Ureter (tissue), 1 donor: ENCODE measurements around the gene C19orf73. TPM values are rescaled to one million over a fixed set of nuclear protein-coding genes. Genes with fewer than 3 reads are reported as not detected.
"Not testable (repeated sequence)": the region's sequence is repeated elsewhere in the genome, so short reads cannot be mapped to it uniquely, and the experiment has no call there.

ENCODE experiments used
- DNase-seq: peaks from one replicate; pipeline ENCODE4 v3.0.0-alpha.2; 2020; ENCODE audit warnings: low spot score
- total RNA-seq: library from RNA; stranded (reverse); gene quantifications from one replicate; pipeline ENCODE4 v1.2.4, GENCODE V29; 2023
- donor health status: DM: yes; HTN: yes; CAD: no.

C19orf73 gene
- total RNA-seq, 1 donor from 2014 or later: 2.4 TPM

DNA sequence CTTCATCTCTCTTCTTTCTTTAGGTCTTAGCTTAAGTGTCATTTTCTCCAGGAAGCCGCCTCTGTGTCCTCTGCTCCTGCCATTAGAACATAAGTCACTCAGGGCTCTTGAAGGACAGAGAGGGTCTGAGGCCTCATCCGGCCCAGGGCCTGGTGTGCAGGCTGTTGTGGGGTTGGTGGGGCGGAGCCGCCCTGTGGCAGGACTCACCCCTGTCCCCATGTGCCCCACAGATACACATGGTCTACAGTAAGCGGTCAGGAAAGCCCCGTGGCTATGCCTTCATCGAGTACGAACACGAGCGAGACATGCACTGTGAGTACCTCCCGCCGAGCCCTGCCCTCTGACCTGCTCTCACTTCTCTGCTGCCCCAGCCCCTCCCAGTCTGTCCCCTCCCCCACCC, 17.8 kb downstream of the C19orf73 start:
- DNase-seq: no peak

DNA sequence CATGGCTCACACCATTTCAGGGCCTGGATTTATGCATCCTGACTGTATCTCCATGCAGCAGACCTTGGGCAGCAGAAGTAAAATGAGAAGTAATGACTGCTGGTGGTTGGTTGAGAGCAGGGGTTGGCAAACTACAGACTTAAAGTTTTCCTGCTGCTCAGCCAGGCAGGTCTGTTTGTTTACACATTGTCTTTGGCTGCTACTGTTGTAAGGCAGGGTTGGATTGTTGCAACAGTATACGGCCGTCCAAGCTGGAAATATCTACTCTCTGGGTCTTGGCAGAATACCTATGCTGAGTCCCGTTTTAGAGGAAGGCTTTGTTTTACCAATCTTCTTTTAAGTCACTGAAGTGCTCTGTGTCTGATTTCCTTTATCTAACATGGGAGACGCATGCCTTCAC, 20.1 kb downstream of the C19orf73 start:
- no peak for DNase-seq

DNA sequence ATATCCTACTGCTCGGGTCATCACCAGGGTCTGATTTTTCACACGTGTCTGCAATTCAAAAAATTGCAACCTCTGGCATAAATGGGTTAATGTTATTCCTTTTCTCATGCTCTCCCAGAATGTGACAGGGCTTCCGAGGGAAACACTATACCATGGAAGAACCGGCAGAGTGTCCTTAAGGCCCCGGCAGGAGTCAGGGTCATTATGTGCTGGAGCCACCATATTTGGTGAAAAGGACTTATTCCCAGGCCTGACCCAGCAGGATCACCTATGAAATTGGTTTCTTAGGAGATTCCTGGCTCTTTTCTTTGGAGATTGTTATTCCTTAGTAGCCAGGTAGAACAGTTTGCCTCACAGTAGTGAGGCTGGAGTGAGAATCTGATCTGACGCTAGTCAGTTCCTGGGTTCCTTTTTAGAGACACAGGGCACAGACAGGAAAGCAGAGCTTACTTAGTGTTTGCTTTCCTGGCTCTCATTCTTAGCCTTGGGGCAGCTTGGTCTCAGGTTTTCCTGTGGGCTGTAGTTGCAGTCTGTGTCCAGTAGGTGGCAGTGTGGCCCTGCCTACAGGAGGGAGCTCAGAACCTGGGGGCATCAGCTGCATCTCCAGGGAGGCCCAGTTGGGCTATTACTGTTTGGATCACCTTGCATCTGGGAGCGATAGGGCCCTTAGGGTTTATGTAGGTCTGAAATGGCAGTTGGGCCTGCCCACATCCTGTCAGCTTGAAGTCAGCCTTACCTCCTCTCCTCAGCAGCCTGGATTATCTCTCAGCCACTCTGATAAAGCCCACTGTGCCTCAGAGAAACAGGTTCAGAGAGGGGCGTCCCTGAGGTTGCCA, 21.3 kb downstream of the C19orf73 start:
- peak; percentile 75 for DNase-seq

DNA sequence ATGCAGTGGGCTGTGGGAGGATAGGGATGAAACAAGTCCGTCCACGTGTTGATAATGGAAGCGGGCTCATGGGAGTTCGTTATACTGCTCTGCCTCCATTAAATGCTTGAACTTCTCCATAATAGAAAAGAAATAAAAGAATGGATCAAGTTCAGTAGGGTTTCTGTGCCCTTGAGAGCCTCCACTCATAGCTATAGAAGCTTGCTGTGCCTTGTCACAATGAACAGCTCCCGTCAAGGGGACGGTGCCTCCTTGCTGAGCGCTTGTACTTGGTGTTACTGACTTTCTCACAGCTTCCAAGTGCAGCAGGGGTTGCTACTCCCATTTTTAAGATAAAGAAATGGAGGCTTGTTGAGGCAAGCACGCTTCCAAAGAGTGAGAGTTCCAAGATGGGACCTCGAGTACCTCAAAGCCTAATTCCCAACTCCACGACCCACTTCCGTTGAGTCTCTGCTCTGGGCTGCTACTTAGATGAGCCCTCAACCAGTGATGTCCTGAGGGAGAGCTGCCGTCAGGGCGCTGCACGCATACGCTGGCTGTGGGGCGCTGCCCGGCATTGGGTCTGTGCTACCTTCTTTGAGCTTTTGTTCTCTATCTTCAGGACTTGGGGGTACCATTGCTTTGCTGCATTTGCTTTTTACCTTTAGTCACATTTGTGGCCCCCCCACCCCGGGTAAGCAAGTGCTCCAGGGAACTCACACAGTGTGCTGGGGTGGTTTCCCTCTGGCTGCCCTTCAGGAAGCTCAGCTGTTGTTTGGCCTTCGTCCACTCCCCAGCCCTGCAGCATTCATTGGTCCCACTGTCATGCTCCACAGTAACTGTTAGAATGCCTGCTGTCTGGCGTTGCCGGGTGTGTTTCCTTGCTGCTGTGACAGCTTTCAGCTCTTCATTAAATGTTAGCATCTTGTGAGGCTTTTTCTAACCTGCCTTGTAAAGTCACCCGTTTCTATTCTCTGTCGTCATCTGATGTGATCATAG, 24.1 kb downstream of the C19orf73 start:
- DNase-seq: no peak

DNA sequence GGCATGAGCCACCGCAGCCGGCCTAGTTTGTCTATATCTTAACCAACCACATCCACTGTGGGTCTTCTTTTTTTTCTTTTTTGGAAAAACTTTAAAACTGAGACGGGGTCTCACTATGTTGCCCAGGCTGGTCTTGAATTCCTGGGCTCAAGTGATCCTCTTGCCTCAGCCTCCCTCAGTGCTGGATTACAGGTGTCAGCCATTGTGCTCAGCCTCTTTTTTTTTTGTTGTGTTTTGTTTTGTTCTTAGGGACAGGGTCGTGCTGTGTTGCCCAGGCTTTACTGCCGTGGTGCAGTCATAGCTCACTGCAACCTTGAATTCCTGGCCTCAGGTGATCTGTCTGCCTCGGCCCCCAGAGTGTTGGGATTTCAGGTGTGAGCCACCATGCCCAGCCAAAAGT, 26.3 kb downstream of the C19orf73 start:
- DNase-seq: no peak

DNA sequence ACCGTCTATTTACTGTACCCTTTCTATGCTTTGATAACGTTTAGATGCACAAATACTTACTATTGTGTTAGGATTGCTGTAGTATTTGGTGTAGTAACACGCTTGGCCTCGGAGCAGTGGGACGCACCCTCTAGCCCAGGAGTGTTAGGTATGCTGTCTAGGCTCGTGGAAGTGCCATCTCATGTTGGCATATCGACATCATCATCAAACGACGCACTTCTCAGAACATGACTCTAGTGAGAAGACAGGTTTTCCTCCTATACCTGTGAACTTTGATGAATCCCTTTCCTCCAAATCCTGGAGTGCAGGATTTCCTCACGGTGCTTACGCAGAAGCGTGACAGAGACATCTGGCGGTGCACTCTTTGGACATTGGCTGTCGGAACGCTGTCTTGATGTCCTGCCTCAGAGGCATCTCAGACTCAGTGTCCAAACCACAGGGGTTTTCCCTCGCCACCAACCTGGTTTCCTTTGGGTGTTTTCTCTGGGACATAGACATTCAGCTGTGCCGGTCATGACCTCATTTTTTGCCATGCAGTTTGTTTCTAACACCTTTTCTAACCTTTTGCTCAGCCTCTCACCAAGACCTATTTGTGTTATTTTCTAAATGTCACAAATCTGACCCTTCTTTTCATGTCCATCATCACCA, 27.4 kb downstream of the C19orf73 start:
- no peak for DNase-seq

DNA sequence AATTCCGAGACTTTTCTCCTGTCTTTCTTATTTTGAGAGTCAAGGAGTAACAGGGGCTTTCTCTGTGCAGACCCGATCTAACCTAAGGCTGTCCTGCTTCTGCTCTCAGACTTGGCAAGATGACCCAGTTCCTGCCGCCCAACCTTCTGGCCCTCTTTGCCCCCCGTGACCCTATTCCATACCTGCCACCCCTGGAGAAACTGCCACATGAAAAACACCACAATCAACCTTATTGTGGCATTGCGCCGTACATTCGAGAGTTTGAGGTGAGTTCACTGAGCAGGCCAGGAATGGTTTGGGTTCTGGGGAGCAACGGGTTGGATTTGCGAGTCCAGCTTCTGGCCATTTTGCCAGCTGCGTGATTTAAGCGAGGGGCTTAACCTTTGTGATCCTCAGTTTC, 32.6 kb downstream of the C19orf73 start:
- DNase-seq: no peak

DNA sequence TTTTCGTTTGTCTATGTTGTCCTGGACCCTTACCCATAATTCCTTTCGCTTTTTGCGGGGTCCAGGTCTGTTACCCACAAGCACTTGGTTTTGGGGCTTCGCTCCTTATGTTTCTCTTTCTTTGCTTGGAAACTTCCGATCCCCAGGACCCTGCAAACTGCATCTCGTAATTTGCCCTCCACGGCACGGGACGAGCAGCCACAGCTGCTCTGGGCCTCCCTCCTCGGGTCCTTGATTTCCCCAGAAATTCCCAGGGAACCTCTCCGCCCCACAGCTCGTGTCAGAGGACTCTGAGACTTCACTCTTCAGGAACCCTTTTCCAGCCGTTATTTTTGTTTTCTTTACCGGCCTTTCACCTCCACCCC, 33.1 kb downstream of the C19orf73 start:
- DNase-seq: no peak

DNA sequence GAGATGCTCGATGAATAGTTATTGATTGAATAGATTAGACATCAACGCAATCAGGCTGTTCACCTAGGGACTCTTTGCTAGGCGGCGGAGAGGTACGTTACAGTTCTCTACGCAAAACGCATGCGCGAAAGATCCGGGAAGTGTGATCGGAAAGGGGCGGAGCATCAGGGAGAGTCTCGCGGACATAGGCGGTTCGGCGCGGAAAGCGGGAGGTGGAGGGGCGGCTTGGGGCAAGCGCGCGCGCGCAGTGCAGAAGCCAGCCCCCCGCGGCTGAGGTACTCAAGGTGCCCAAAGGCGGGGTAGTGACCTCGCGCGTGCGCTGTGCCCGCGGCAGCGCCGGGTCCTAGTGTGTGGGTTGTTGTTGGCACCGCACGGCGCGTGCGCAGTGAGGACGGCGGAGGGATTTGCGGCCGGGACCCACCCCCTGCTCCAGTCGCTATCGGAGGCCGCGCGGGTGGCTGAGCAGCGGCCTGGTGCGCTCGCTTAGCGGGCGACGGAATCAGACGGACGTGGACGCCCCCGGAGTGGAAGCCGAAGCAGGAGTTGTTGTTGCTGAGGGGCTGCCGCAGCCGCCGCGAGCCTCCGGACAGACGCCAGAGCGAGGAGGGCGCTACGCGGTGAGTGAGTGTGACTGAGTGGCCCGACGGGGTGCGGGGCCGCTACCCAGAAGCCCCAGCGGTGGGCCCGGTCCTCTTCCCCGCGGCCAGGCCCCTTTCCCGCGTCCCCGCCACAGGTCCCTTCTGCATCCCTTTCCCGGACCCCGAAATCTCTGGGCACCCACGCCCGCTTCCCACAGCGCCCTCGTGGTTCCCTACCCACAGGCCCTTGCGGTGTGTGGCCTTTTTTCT, 33.7 kb downstream of the C19orf73 start, which contains the start of gene SNRNP70:
SNRNP70 (plus strand) TSS at position 432 of the 848 bp plus-strand sequence. CDS start 964 bp downstream, outside the sequence.
- peak; percentile 99 for DNase-seq

DNA sequence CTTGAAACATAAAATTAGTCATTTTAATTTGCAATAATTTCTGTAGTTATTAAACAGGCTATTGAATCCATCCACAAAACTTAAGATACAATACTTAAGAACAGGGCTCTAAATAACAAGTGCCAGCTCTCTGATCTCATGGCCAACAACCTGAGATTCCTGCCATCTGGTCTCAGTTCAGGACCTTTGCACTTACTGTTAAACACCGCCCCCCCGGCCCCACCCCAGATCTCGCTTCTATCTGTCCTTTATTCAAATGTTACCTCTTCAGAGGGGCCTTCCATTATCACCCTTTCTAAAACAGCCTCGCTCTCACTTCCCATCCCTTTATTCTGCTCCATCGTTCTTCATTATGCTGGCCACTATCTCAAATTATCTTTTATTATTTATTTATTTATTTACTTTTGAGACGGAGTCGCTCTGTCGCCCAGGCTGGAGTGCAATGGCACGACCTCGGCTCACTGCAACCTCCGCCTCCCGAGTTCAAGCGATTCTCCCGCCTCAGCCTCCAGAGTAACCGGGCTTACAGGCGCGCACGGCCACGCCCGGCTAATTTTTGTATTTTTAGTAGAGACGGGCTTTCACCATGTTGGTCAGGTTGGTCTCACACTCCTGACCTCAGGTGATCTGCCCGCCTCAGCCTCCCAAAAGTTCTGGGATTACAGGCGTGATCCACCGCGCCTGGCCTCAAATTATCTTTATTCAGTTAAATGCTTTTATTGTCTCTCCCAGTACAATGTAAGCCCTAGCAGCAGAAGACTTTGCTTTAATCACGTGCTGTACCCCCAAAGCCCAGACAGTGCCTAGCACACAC, 34.5 kb downstream of the C19orf73 start:
- DNase-seq: no peak

DNA sequence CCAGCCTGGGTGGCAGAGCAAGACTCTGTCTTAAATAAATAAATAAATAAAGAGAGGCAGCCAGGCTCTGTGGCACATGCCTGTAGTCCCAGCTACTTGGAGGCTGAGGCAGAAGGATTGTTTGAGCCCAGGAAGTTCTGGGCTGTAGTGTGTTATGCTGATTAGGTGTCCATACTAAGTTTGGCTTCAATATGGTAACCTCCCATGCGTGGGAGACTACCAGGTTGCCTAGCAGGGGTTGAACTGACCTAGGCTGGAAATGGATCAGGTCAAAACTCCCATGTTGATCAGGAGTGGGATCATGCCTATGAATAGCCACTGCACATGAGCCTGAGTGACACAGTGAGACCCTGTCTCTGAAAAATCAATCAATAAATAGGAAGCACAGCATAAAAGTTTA, 37.7 kb downstream of the C19orf73 start:
- DNase-seq: no peak

DNA sequence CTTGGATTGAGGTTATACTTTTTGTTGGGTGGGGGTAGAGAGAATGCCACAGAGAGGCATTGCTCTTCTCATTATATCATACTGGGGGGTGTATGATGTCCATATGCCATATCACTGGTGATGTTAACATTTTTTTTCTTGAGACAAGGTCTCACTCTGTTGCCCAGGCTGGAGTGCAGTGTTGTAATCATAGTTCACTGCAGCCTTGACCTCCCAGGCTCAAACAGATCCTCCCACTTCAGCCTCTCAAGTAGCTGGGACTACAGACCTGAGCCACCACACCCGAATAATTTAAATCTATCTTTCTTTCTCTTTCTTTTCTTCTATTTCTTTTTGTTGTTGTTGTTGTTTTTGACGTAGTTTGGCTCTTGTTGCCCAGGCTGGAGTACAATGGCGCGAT, 38.6 kb downstream of the C19orf73 start:
- DNase-seq: no peak

DNA sequence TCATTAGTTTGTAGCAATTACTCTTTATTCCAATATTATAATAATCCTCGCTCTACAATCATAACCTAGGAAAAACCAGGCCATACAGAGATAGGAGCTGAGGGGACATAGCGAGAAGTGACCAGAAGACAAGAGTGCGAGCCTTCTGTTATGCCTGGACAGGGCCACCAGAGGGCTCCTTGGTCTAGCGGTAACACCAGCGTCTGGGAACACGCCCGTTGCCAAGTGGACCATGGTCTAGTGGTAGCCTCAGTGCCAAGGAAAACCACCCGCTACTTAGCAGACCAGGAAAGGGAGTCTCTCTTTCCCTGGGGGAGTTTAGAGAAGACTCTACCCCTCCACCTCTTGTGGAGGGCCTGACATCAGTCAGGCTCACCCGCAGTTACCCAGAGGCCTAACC, 44.1 kb downstream of the C19orf73 start:
- DNase-seq: not testable (repeated sequence)

DNA sequence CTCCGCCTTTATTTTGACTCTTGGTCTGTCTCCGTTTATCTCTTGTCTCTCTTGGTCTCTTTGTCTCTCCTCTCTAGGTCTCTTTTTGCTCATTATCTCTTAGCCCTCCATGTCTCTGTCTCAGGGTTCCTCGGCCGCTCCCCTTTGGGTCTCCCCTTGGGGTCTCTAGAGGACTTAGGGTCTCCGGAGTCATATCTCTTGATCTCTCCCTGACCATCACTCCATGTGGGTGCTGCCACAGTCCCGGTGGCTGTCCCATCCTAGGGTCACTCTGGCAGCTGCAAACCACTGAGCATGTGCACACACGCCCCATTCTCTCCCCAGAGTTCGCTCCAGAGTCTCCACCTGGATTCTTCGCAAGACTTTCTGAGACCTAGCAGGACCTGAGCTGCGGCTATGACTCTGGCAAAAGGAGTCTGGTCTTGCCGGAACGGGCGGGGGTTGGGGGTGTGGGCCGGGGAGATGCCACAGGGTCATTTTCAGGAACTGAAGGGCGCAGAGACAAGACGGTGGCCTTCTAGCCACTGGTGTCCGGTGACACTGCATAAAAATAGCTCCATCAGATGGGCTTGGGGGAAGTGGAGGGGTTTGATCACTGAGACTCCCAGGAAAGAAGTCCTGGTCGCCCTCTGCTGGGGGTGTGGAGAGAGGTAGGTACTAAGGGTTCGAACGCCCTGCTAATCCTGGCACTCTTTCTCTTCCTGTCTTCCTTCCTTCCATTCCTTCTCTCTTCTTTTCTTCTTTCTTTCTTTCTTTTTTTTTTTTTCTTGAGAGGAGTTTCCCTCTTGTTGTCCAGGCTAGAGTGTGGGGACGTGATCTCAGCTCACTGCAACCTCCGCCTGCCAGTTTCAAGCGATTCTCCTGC, 45.2 kb downstream of the C19orf73 start:
- DNase-seq: no peak

DNA sequence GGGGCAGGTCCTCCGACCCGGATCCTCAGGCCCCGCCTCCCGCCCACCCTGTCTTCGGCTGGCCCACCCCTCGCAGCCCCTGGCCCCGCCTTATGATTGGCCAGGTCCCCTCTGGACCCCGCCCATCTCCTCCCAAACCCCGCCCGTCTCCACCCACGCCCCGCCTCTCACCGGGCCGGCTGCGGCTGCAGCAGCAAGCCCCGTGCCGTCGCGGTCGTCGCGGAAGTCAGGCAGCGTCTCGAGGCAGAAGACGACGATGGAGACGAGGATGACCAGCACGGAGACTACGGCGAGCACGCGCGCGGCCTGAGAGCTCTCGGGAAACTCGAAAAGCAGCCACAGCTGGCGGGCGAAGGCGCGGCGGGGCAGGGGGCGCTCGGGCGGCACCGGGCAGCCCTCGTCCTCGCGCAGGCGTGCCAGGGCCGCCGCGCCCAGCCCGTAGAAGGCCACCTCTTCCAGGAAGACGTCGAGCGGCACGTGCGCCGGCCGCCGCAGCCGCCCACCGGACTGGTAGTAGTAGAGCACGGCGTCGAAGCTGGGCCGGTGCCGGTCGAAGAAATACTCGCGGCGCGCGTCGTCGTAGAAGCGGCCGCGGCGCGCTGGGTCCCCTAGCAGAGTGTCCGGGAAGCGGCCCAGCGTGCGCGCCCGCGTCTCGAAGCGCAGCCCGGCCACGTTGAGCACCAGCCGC, 46.9 kb downstream of the C19orf73 start:
- DNase-seq: no peak

DNA sequence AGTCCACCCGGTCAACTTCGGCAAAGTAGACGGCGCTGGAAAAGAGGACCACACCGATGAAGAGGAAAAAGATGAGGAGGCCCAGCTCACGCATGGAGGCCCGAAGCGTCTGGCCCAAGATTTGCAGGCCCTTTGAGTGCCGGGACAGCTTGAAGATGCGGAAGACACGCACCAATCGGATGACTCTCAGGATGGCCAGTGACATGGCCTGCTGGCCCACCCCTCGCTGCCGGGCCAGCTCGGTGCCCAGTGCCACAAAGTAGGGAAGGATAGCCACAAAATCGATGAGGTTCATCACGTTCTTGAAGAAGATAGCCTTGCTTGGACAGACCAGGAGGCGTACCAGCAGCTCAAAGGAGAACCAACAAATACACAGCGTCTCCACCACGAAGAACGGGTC, 48.5 kb downstream of the C19orf73 start:
- DNase-seq: no peak

DNA sequence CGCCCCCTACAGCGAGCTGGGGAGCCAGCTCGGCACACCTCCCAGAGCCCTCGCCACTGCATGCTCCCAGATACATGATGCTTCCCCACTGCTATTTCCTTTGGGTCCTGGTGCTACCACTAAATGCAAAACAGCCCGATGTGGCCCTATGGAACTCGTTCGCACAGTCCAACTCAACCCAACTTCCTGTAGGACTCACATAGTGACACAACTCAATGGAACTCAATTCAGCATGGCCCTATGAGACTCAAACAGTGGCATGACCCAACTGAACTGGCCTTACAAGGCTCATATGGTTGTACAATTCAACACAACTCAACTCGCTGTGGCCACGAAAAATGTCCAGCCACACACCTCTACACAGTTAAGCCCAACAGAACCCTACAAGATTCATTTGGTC, 49.9 kb downstream of the C19orf73 start:
- no peak for DNase-seq
